Measurements from ENCODE around the gene TCL1B.

- TF ChIP-seq, protein P1, sequence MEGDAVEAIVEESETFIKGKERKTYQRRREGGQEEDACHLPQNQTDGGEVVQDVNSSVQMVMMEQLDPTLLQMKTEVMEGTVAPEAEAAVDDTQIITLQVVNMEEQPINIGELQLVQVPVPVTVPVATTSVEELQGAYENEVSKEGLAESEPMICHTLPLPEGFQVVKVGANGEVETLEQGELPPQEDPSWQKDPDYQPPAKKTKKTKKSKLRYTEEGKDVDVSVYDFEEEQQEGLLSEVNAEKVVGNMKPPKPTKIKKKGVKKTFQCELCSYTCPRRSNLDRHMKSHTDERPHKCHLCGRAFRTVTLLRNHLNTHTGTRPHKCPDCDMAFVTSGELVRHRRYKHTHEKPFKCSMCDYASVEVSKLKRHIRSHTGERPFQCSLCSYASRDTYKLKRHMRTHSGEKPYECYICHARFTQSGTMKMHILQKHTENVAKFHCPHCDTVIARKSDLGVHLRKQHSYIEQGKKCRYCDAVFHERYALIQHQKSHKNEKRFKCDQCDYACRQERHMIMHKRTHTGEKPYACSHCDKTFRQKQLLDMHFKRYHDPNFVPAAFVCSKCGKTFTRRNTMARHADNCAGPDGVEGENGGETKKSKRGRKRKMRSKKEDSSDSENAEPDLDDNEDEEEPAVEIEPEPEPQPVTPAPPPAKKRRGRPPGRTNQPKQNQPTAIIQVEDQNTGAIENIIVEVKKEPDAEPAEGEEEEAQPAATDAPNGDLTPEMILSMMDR (IDR thresholded peaks at IDR 0.05), result no peak
- TF ChIP-seq POLR2A (IDR thresholded peaks at IDR 0.05) (no peak), POLR2AphosphoS5 (IDR thresholded peaks at IDR 0.05; ENCODE audit: insufficient read depth in 1 of 2, low read depth in 1 of 2) (no peak)
Observed at GRCh38 chr14:95644981-95645380, 41.2 kb upstream of the TCL1B start.

Data from vagina (tissue), 2 donors.